ENCODE data around the gene TTC7B. TPM values are rescaled to one million over a fixed set of nuclear protein-coding genes. Genes with fewer than 3 reads are reported as not detected.

Gene TTC7B
- total and polyA plus RNA-seq, 4 donors = 23.1 to 85.0 (median 54.6) TPM

DNA sequence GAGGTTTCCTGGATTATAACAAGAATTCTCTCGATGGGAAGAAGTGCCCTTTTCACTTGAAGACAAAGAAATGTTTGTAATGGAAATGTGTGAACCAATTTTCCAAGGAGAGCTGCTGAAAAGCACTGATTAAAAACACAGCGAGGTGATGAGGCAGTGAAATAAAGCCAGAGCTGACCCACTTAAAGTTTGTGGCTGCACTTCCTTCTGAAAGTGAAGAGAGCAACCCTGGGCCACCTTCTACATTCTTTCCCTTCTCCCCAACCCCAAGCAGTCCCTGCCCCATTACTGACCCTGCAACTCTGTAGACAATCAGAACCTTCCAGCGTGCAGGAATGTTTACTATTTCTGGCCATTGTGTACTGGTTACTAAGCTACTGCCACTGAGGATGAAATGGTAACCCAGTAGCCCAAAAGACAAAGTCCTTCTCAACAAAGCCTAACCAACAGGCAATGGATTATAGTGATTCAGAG is 173.9 kb downstream of the TTC7B start:
- no peak overlapping the region for H3K4me3 ChIP-seq (ENCODE audit: low read depth, low read length)
- H3K4me1 ChIP-seq (ENCODE audit: control insufficient read depth, insufficient read depth, low read length) = peaks cover 7% of the 10 kb centered on the region
- H3K36me3 ChIP-seq (ENCODE audit: control insufficient read depth, insufficient read depth, low read length) = peaks cover 13% of the 10 kb centered on the region
- H3K9me3 ChIP-seq (ENCODE audit: control insufficient read depth, insufficient read depth, low read length) = no peaks in the 10 kb centered on the region
- peak overlapping the region; percentile 81 for H3K27ac ChIP-seq (ENCODE audit: low read depth, low read length)
- no peaks in the 10 kb centered on the region for H3K27me3 ChIP-seq (ENCODE audit: control insufficient read depth, insufficient read depth, low read length)
- DNase-seq (ENCODE audit: low read depth in 4 of 6, low spot score in 6 of 6) = peak in 2 of 6 donors; percentile 77 to 82
- 17% methylated on average over 2 of the region's 3 CpGs for WGBS (ENCODE audit: insufficient coverage)

DNA sequence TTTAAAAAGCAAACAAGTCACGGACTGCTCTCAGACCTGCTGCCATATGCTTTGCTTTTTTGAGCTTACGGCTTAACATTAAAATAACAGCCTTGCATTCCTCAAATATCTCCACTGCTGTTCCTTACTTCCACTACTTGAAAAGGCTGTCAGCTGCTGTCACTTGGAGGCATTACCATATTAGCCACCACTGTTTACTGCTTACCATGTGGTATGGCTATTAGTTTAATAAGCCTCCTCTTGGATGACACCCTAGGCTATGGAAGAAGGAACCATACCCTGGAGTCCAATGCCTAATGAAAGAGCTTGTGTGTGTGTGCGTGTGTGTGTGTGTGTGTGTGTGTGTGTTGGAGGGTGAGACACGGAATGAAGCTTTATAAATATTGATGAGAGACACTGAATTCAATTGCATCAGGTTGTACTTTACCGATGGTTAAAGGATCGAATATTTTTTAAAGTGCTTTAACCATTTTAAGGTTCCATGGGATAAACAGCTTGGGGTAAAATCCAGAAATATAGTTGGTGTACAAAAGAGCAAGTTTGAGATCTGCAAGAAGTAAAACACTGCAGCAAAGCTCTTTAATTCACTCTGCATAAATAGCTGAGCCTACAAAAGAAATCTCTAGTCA is 174.5 kb downstream of the TTC7B start:
- whole genome bisulfite sequencing (ENCODE audit: insufficient coverage) = 31% methylated on average over 6 of the region's 6 CpGs
- peaks cover 13% of the 10 kb centered on the region for H3K36me3 ChIP-seq (ENCODE audit: control insufficient read depth, insufficient read depth, low read length)
- DNase-seq (ENCODE audit: low read depth in 4 of 6, low spot score in 6 of 6) = peak in 2 of 6 donors; percentile 74 to 79
- no peaks in the 10 kb centered on the region for H3K27me3 ChIP-seq (ENCODE audit: control insufficient read depth, insufficient read depth, low read length)
- no peak overlapping the region for H3K4me3 ChIP-seq (ENCODE audit: low read depth, low read length)
- peaks cover 7% of the 10 kb centered on the region for H3K4me1 ChIP-seq (ENCODE audit: control insufficient read depth, insufficient read depth, low read length)
- peak overlapping the region; percentile 81 for H3K27ac ChIP-seq (ENCODE audit: low read depth, low read length)
- no peaks in the 10 kb centered on the region for H3K9me3 ChIP-seq (ENCODE audit: control insufficient read depth, insufficient read depth, low read length)

GRCh38 chr14:90641168-90641567 is 175.1 kb downstream of the TTC7B start:
- H3K4me3 ChIP-seq (ENCODE audit: low read depth, low read length) = no peak overlapping the region
- WGBS (ENCODE audit: insufficient coverage) = 77% methylated on average over 2 of the region's 3 CpGs
- H3K27ac ChIP-seq (ENCODE audit: low read depth, low read length) = peak overlapping the region; percentile 81

DNA sequence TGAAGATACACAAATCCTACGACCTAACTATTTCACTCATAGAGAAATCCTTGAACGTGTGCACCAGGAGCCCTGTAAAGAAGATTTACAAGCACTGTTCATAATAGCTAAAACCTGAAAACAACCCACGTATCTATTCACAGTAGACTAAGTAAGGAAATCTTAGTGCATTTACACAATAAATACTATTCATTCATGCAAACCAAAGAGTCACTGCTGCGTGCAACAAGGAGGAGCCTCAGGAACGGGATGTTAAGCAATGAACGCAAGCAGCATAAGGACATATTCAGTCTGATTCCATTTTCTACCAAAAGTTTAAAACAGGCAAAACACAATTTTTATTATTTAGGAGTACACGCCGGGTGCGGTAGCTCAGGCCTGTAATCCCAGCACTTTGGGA is 176.6 kb downstream of the TTC7B start:
- peaks cover 4% of the 10 kb centered on the region for H3K36me3 ChIP-seq (ENCODE audit: control insufficient read depth, insufficient read depth, low read length)
- no peaks in the 10 kb centered on the region for H3K9me3 ChIP-seq (ENCODE audit: control insufficient read depth, insufficient read depth, low read length)
- H3K4me3 ChIP-seq (ENCODE audit: low read depth, low read length) = no peak overlapping the region
- WGBS (ENCODE audit: insufficient coverage) = 65% methylated on average over 7 of the region's 9 CpGs
- peaks cover 4% of the 10 kb centered on the region for H3K4me1 ChIP-seq (ENCODE audit: control insufficient read depth, insufficient read depth, low read length)
- DNase-seq (ENCODE audit: low read depth in 4 of 6, low spot score in 6 of 6) = no peak
- no peaks in the 10 kb centered on the region for H3K27me3 ChIP-seq (ENCODE audit: control insufficient read depth, insufficient read depth, low read length)
- no peak overlapping the region for H3K27ac ChIP-seq (ENCODE audit: low read depth, low read length)

More at GRCh38 chr14:90641168-90641567, 175.1 kb downstream of the TTC7B start:
- Histone ChIP-seq H3K4me1 (ENCODE audit: control insufficient read depth, insufficient read depth, low read length) (peaks cover 7% of the 10 kb centered on the region), H3K36me3 (ENCODE audit: control insufficient read depth, insufficient read depth, low read length) (peaks cover 10% of the 10 kb centered on the region), H3K9me3 (ENCODE audit: control insufficient read depth, insufficient read depth, low read length) (no peaks in the 10 kb centered on the region), H3K27me3 (ENCODE audit: control insufficient read depth, insufficient read depth, low read length) (no peaks in the 10 kb centered on the region)
- DNase-seq (ENCODE audit: low read depth in 4 of 6, low spot score in 6 of 6) = no peak

- H3K4me3 ChIP-seq (ENCODE audit: low read depth, low read length) = no peak overlapping the region
- no peaks in the 10 kb centered on the region for H3K27me3 ChIP-seq (ENCODE audit: control insufficient read depth, insufficient read depth, low read length)
- DNase-seq (ENCODE audit: low read depth in 4 of 6, low spot score in 6 of 6) = no peak
- no peaks in the 10 kb centered on the region for H3K9me3 ChIP-seq (ENCODE audit: control insufficient read depth, insufficient read depth, low read length)
- no peak overlapping the region for H3K27ac ChIP-seq (ENCODE audit: low read depth, low read length)
- WGBS (ENCODE audit: insufficient coverage) = 80% methylated on average over 1 of the region's 2 CpGs
- peaks cover 3% of the 10 kb centered on the region for H3K36me3 ChIP-seq (ENCODE audit: control insufficient read depth, insufficient read depth, low read length)
- H3K4me1 ChIP-seq (ENCODE audit: control insufficient read depth, insufficient read depth, low read length) = peaks cover 14% of the 10 kb centered on the region
Measured at GRCh38 chr14:90632871-90633270, 183.4 kb downstream of the TTC7B start.

GRCh38 chr14:90632451-90632850 is 183.8 kb downstream of the TTC7B start:
- 90% methylated on average over 2 of the region's 3 CpGs for WGBS (ENCODE audit: insufficient coverage)
- no peak for DNase-seq (ENCODE audit: low read depth in 4 of 6, low spot score in 6 of 6)
- peaks cover 14% of the 10 kb centered on the region for H3K4me1 ChIP-seq (ENCODE audit: control insufficient read depth, insufficient read depth, low read length)
- H3K4me3 ChIP-seq (ENCODE audit: low read depth, low read length) = no peak overlapping the region
- no peaks in the 10 kb centered on the region for H3K9me3 ChIP-seq (ENCODE audit: control insufficient read depth, insufficient read depth, low read length)
- no peak overlapping the region for H3K27ac ChIP-seq (ENCODE audit: low read depth, low read length)
- peaks cover 4% of the 10 kb centered on the region for H3K36me3 ChIP-seq (ENCODE audit: control insufficient read depth, insufficient read depth, low read length)
- H3K27me3 ChIP-seq (ENCODE audit: control insufficient read depth, insufficient read depth, low read length) = no peaks in the 10 kb centered on the region

DNA sequence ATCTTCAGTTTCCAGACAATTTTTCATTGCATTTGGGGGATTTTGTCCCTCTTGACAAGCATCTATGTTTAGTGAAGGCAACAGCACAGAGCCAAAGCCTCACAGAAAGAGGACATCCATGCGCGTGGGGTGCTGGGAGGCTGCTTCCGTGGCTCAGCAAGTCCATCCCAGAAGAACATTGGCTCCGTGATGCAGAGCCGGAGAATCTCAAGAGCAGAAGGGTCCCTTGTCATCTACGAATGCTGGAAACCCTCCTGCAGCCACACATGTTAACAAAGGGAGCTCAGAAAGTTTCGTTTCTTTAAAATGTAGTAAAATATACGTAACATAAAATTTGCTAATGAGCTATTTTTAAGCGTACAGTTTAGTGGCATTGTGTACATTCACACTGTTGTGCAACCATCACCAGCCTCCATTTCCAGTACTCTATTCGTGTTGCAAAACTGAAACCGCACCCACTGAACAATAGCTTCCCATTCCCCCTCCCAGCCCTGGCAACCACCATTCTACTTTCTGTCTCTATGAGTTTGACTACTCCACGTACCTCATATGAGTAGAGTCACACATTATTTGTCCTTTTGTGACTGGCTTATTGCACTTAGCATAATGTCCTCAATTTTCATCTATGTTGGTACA is 185.9 kb downstream of the TTC7B start:
- no peak for DNase-seq (ENCODE audit: low read depth in 4 of 6, low spot score in 6 of 6)
- H3K27ac ChIP-seq (ENCODE audit: low read depth, low read length) = peak overlapping the region; percentile 0
- no peak overlapping the region for H3K4me3 ChIP-seq (ENCODE audit: low read depth, low read length)

GRCh38 chr14:90629471-90629870 is 186.8 kb downstream of the TTC7B start:
- peaks cover 24% of the 10 kb centered on the region for H3K4me1 ChIP-seq (ENCODE audit: control insufficient read depth, insufficient read depth, low read length)
- WGBS (ENCODE audit: insufficient coverage) = 74% methylated on average over 8 of the region's 9 CpGs
- H3K27ac ChIP-seq (ENCODE audit: low read depth, low read length) = no peak overlapping the region

More for the DNA sequence above, 185.9 kb downstream of the TTC7B start:
- Histone ChIP-seq H3K9me3 (ENCODE audit: control insufficient read depth, insufficient read depth, low read length) (no peaks in the 10 kb centered on the region), H3K36me3 (ENCODE audit: control insufficient read depth, insufficient read depth, low read length) (peaks cover 7% of the 10 kb centered on the region), H3K4me1 (ENCODE audit: control insufficient read depth, insufficient read depth, low read length) (peaks cover 17% of the 10 kb centered on the region), H3K27me3 (ENCODE audit: control insufficient read depth, insufficient read depth, low read length) (no peaks in the 10 kb centered on the region)
- 75% methylated on average over 7 of the region's 12 CpGs for WGBS (ENCODE audit: insufficient coverage)

DNA sequence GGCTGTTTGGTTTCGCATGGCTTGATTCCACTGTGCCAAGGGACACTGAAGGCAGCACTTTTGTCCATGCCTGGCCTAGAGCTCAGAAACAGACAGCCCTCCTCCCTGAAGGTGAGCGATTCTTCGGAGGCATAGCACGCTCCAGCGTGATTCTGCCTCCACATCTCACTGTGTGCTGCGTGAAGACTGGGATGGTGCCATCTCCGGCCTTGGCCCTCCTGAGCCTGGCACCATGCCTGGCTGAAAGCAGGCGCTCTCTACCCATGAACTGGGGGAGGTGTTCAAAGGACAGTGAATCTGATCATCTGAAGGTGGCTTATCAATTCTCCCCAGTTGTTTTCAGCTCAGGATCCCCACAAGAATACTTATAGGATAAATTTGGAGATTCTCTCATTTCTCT is 187.4 kb downstream of the TTC7B start:
- Histone ChIP-seq H3K27ac (ENCODE audit: low read depth, low read length) (no peak overlapping the region), H3K9me3 (ENCODE audit: control insufficient read depth, insufficient read depth, low read length) (no peaks in the 10 kb centered on the region), H3K36me3 (ENCODE audit: control insufficient read depth, insufficient read depth, low read length) (peaks cover 7% of the 10 kb centered on the region), H3K4me1 (ENCODE audit: control insufficient read depth, insufficient read depth, low read length) (peaks cover 24% of the 10 kb centered on the region), H3K4me3 (ENCODE audit: low read depth, low read length) (no peak overlapping the region), H3K27me3 (ENCODE audit: control insufficient read depth, insufficient read depth, low read length) (no peaks in the 10 kb centered on the region)
- 47% methylated on average over 8 of the region's 8 CpGs for WGBS (ENCODE audit: insufficient coverage)
- peak in 2 of 6 donors; percentile 41 to 42 for DNase-seq (ENCODE audit: low read depth in 4 of 6, low spot score in 6 of 6)

More at GRCh38 chr14:90629471-90629870, 186.8 kb downstream of the TTC7B start:
- no peak for DNase-seq (ENCODE audit: low read depth in 4 of 6, low spot score in 6 of 6)
- no peaks in the 10 kb centered on the region for H3K9me3 ChIP-seq (ENCODE audit: control insufficient read depth, insufficient read depth, low read length)
- H3K36me3 ChIP-seq (ENCODE audit: control insufficient read depth, insufficient read depth, low read length) = peaks cover 7% of the 10 kb centered on the region
- no peaks in the 10 kb centered on the region for H3K27me3 ChIP-seq (ENCODE audit: control insufficient read depth, insufficient read depth, low read length)
- no peak overlapping the region for H3K4me3 ChIP-seq (ENCODE audit: low read depth, low read length)

DNA sequence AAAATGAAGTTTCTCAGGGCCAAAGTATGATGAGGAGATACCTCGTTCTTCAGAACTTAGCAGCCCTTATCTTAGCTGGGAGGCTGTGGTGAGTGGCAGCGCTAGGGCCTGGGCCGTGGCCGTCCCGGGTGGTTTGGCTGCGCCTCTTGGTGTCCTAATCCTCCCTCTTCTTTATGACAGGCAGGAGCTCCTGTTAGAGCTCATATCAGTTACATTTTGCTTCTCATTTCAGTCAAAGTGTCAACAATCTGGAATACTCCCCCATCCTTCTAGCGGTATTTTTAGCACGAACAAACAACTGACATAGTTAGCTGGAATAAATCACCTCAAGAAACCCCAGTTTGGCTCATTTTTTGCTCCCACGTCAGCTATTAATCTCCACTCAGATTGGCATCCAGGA is 188.8 kb downstream of the TTC7B start:
- peaks cover 7% of the 10 kb centered on the region for H3K36me3 ChIP-seq (ENCODE audit: control insufficient read depth, insufficient read depth, low read length)
- H3K27ac ChIP-seq (ENCODE audit: low read depth, low read length) = no peak overlapping the region
- H3K9me3 ChIP-seq (ENCODE audit: control insufficient read depth, insufficient read depth, low read length) = no peaks in the 10 kb centered on the region
- no peaks in the 10 kb centered on the region for H3K27me3 ChIP-seq (ENCODE audit: control insufficient read depth, insufficient read depth, low read length)
- no peak overlapping the region for H3K4me3 ChIP-seq (ENCODE audit: low read depth, low read length)
- peaks cover 24% of the 10 kb centered on the region for H3K4me1 ChIP-seq (ENCODE audit: control insufficient read depth, insufficient read depth, low read length)
- no peak for DNase-seq (ENCODE audit: low read depth in 4 of 6, low spot score in 6 of 6)
- 96% methylated on average over 9 of the region's 9 CpGs for WGBS (ENCODE audit: insufficient coverage)
